ENCODE results near the gene TMEM106C. TPM values are rescaled to one million over a fixed set of nuclear protein-coding genes. Genes with fewer than 3 reads are reported as not detected.

TMEM106C gene
- total RNA-seq, 3 donors from 2014 or later (not counting 1 experiment from before 2014, with no cell fraction given), result 19.1 to 26.2 (median 22.5) TPM

- H3K27me3 Mint-ChIP-seq (ENCODE audit: low read depth in 2 of 2), result peaks cover 79 to 87% of the 10 kb centered on the region in 2 donors
- no peaks in the 10 kb centered on the region for H3K36me3 ChIP-seq (ENCODE audit: control insufficient read depth, insufficient read depth, low read length)
- no peaks in the 10 kb centered on the region for H3K36me3 Mint-ChIP-seq
- TF ChIP-seq CTCF (IDR thresholded peaks at IDR 0.05), result no peak
- intact Hi-C loops (cut with micrococcal nuclease), result no loop called here
- H3K4me3 Mint-ChIP-seq, result peak within 1 kb of the TSS; percentile 65
- H3K4me3 ChIP-seq (ENCODE audit: low read length), result no peak within 1 kb of the TSS
- WGBS (ENCODE audit: insufficient coverage), result under 1% methylated on average over 82 of the region's 83 CpGs
- H3K9me3 Mint-ChIP-seq, result no peaks in the 10 kb centered on the region
- ATAC-seq (peak; percentile 26 to 68 (median 39)), DNase-seq (peak in 1 of 2 donors; percentile 44)
- peaks cover 43% of the 10 kb centered on the region for H3K4me1 ChIP-seq (ENCODE audit: control insufficient read depth, insufficient read depth, low read length)
- H3K4me1 Mint-ChIP-seq, result peaks cover 14 to 15% of the 10 kb centered on the region in 2 donors
- H3K27me3 ChIP-seq (ENCODE audit: control insufficient read depth, insufficient read depth, low read length), result peaks cover 64% of the 10 kb centered on the region
- no peak within 1 kb of the TSS for H3K27ac Mint-ChIP-seq
- H3K27ac ChIP-seq (ENCODE audit: low read length), result no peak within 1 kb of the TSS
- H3K9me3 ChIP-seq (ENCODE audit: control insufficient read depth, insufficient read depth, low read length), result no peaks in the 10 kb centered on the region
Measured at GRCh38 chr12:48004053-48004941, 40.9 kb downstream of the TMEM106C start, which contains the start of gene COL2A1. TSS of gene COL2A1 (minus strand) at chr12:48004476. CDS start at chr12:48004321, 155 bp downstream.

- 43% methylated on average over 30 of the region's 30 CpGs for WGBS (ENCODE audit: insufficient coverage)
- H3K27me3 Mint-ChIP-seq (ENCODE audit: low read depth in 2 of 2), result peaks cover 78 to 87% of the 10 kb centered on the region in 2 donors
- H3K9me3 Mint-ChIP-seq, result no peaks in the 10 kb centered on the region
- Histone ChIP-seq H3K4me3 (ENCODE audit: low read length) (no peak overlapping the region), H3K36me3 (ENCODE audit: control insufficient read depth, insufficient read depth, low read length) (no peaks in the 10 kb centered on the region), H3K4me1 (ENCODE audit: control insufficient read depth, insufficient read depth, low read length) (peaks cover 43% of the 10 kb centered on the region), H3K27ac (ENCODE audit: low read length) (no peak overlapping the region), H3K9me3 (ENCODE audit: control insufficient read depth, insufficient read depth, low read length) (no peaks in the 10 kb centered on the region), H3K27me3 (ENCODE audit: control insufficient read depth, insufficient read depth, low read length) (peaks cover 60% of the 10 kb centered on the region)
- ATAC-seq, result no peak
- H3K36me3 Mint-ChIP-seq, result no peaks in the 10 kb centered on the region
- no peak for TF ChIP-seq CTCF (IDR thresholded peaks at IDR 0.05)
- peaks cover 14 to 15% of the 10 kb centered on the region in 2 donors for H3K4me1 Mint-ChIP-seq
- no peak overlapping the region for H3K27ac Mint-ChIP-seq
- peak overlapping the region; percentile 45 for H3K4me3 Mint-ChIP-seq
- intact Hi-C loops (cut with micrococcal nuclease), result no loop called here
- DNase-seq, result no peak
Measured at GRCh38 chr12:48005001-48005749, 41.8 kb downstream of the TMEM106C start.

GRCh38 chr12:48005750-48006021 is 42.3 kb downstream of the TMEM106C start:
- Mint-ChIP-seq H3K4me3 (peak overlapping the region; percentile 45), H3K4me1 (peaks cover 14 to 15% of the 10 kb centered on the region in 2 donors), H3K27ac (no peak overlapping the region), H3K36me3 (no peaks in the 10 kb centered on the region), H3K9me3 (no peaks in the 10 kb centered on the region), H3K27me3 (ENCODE audit: low read depth in 2 of 2) (peaks cover 73 to 84% of the 10 kb centered on the region in 2 donors)
- intact Hi-C loops (cut with micrococcal nuclease), result no loop called here
- TF ChIP-seq CTCF (IDR thresholded peaks at IDR 0.05), result no peak
- Histone ChIP-seq H3K4me1 (ENCODE audit: control insufficient read depth, insufficient read depth, low read length) (peaks cover 43% of the 10 kb centered on the region), H3K36me3 (ENCODE audit: control insufficient read depth, insufficient read depth, low read length) (no peaks in the 10 kb centered on the region), H3K27me3 (ENCODE audit: control insufficient read depth, insufficient read depth, low read length) (peaks cover 56% of the 10 kb centered on the region), H3K9me3 (ENCODE audit: control insufficient read depth, insufficient read depth, low read length) (no peaks in the 10 kb centered on the region), H3K27ac (ENCODE audit: low read length) (no peak overlapping the region), H3K4me3 (ENCODE audit: low read length) (no peak overlapping the region)
- DNase-seq (no peak), ATAC-seq (no peak)
